ENCODE results near the gene NCKAP5L.

DNA sequence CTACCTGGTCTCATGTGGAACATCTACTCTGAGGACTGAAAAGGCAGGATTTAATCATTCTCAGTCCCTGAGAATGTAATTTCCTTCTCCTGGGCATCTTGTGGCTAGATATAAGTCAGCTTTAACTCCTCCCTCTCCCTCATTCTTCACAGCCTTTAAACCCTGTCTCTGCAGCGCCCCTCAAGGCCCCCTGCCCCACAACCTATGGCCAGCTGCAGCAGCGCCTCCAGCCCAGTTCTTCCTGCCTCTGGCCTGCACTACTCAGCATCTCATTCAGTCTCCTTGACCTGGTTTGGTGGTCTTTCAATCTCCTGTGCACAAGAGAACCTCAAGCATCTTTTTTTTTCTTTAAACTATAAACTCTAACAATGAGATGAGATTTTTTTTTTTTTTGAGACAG lies 29.3 kb downstream of the NCKAP5L start:
- TF ChIP-seq TAF1 (IDR thresholded peaks at IDR 0.05; ENCODE audit: borderline replicate concordance, insufficient read depth, low read length), result no peak
- TF ChIP-seq, protein P1, sequence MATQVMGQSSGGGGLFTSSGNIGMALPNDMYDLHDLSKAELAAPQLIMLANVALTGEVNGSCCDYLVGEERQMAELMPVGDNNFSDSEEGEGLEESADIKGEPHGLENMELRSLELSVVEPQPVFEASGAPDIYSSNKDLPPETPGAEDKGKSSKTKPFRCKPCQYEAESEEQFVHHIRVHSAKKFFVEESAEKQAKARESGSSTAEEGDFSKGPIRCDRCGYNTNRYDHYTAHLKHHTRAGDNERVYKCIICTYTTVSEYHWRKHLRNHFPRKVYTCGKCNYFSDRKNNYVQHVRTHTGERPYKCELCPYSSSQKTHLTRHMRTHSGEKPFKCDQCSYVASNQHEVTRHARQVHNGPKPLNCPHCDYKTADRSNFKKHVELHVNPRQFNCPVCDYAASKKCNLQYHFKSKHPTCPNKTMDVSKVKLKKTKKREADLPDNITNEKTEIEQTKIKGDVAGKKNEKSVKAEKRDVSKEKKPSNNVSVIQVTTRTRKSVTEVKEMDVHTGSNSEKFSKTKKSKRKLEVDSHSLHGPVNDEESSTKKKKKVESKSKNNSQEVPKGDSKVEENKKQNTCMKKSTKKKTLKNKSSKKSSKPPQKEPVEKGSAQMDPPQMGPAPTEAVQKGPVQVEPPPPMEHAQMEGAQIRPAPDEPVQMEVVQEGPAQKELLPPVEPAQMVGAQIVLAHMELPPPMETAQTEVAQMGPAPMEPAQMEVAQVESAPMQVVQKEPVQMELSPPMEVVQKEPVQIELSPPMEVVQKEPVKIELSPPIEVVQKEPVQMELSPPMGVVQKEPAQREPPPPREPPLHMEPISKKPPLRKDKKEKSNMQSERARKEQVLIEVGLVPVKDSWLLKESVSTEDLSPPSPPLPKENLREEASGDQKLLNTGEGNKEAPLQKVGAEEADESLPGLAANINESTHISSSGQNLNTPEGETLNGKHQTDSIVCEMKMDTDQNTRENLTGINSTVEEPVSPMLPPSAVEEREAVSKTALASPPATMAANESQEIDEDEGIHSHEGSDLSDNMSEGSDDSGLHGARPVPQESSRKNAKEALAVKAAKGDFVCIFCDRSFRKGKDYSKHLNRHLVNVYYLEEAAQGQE (IDR thresholded peaks at IDR 0.05; ENCODE audit: insufficient read depth in 1 of 2, low read depth in 2 of 2, low read length in 2 of 2), result no peak
